Left ventricle myocardium inferior (tissue), 1 donor: ENCODE data around the gene TBC1D3B. TPM values are rescaled to one million over a fixed set of nuclear protein-coding genes. Genes with fewer than 3 reads are reported as not detected.
"Not testable (repeated sequence)": the region's sequence is repeated elsewhere in the genome, so short reads cannot be mapped to it uniquely, and the experiment has no call there.

Experiments
- DNase-seq: peaks from one replicate; pipeline ENCODE4 v3.0.0-alpha.2; 2020
- H3K27ac ChIP-seq: fragments of 200-600 bp; replicated peaks from 2 replicates; pipeline ENCODE4 v1.8.0; 2021
- H3K27me3 ChIP-seq: fragments of 200-600 bp; 2 replicates; pipeline ENCODE4 v1.8.0; 2021; ENCODE audit warnings: low read depth
- H3K36me3 ChIP-seq: fragments of 200-600 bp; 2 replicates; pipeline ENCODE4 v1.8.0; 2021
- H3K4me1 ChIP-seq: fragments of 200-600 bp; 2 replicates; pipeline ENCODE4 v1.8.0; 2021
- H3K4me3 ChIP-seq: fragments of 200-600 bp; 2 replicates; pipeline ENCODE4 v1.8.0; 2021; ENCODE audit warnings: mild to moderate bottlenecking, moderate library complexity
- H3K9me3 ChIP-seq: fragments of 200-600 bp; replicated peaks from 2 replicates; pipeline ENCODE4 v1.8.0; 2021
- intact Hi-C: fragments of 100-400 bp; cut with micrococcal nuclease; formaldehyde crosslinking; loops from one replicate; pipeline ENCODE4 v1.11.0; 2022
- total RNA-seq: library from RNA; stranded (reverse); fragmentation: NEBNext Ultra II Directional; extraction: Animal tissue kit (Norgen Biotek cat#: 25700); gene quantifications from one replicate; pipeline ENCODE4 v1.2.1, GENCODE V29; 2021
- TF ChIP-seq, protein P1 (sequence below): fragments of 200-600 bp; IDR thresholded peaks from 2 replicates; pipeline ENCODE4 v1.8.0; 2021; ENCODE audit warnings: antibody characterized with exemption, mild to moderate bottlenecking, borderline replicate concordance
- donor health status: DM: no; HTN: yes; CAD: no; lungs with severe emphysema.

Gene TBC1D3B
- total RNA-seq, 1 donor from 2014 or later = 3.4 TPM

GRCh38 chr17:36183001-36183971 is 6.8 kb upstream of the TBC1D3B start:
- intact Hi-C loops = no loop called here
- no peaks in the 10 kb centered on the region for H3K36me3 ChIP-seq
- TF ChIP-seq, protein P1, sequence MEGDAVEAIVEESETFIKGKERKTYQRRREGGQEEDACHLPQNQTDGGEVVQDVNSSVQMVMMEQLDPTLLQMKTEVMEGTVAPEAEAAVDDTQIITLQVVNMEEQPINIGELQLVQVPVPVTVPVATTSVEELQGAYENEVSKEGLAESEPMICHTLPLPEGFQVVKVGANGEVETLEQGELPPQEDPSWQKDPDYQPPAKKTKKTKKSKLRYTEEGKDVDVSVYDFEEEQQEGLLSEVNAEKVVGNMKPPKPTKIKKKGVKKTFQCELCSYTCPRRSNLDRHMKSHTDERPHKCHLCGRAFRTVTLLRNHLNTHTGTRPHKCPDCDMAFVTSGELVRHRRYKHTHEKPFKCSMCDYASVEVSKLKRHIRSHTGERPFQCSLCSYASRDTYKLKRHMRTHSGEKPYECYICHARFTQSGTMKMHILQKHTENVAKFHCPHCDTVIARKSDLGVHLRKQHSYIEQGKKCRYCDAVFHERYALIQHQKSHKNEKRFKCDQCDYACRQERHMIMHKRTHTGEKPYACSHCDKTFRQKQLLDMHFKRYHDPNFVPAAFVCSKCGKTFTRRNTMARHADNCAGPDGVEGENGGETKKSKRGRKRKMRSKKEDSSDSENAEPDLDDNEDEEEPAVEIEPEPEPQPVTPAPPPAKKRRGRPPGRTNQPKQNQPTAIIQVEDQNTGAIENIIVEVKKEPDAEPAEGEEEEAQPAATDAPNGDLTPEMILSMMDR = no peak
- H3K27ac ChIP-seq = peak overlapping the region; percentile 59
- no peaks in the 10 kb centered on the region for H3K9me3 ChIP-seq
- H3K27me3 ChIP-seq = peaks cover 22% of the 10 kb centered on the region
- DNase-seq = peak; percentile 66
- peaks cover 12% of the 10 kb centered on the region for H3K4me1 ChIP-seq
- H3K4me3 ChIP-seq = peak overlapping the region; percentile 77

GRCh38 chr17:36182176-36183000 is 6.0 kb upstream of the TBC1D3B start:
- Histone ChIP-seq H3K4me1 (peaks cover 12% of the 10 kb centered on the region), H3K4me3 (peak overlapping the region; percentile 77), H3K27me3 (peaks cover 22% of the 10 kb centered on the region), H3K9me3 (no peaks in the 10 kb centered on the region), H3K36me3 (no peaks in the 10 kb centered on the region), H3K27ac (peak overlapping the region; percentile 59)
- no peak for DNase-seq
- intact Hi-C loops = no loop called here
- TF ChIP-seq, protein P1 = no peak

DNA sequence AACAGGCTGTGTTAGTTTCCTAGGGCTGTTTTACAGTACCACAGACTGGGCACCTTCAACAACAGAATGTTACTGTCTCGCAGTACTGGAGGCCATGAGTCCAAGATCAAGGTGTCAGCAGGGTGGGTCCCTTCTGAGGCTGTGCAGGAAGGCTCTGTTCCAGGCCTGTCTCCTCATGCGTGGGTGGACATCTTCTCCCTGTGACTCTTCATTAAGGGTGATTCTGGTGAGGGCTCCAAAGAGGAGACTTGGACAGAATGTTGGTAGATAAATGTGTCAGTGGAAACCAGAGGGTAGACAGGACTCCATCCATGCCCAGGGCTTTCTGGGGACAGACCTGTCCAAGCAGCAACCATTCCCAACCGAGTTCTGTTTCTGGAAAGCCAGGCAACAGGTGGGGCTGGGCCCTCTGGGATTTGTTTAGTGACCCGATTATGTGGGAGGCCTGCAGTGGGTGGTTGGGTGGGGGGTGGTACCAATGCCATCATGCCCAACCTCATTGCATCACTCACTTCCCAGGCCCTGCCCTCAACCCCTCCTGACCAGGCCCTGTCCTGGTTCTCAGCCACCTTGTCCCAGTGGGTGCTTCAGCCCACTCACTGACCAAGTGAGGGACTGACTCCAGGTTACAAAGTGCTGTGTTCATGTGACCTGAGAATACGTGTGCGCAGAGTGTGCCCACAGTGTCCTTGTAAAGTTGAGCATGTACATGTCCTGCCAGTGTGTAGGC is 5.2 kb upstream of the TBC1D3B start:
- H3K36me3 ChIP-seq, H3K27ac ChIP-seq, intact Hi-C loops, H3K9me3 ChIP-seq, H3K4me3 ChIP-seq, DNase-seq: not testable (repeated sequence)
- Histone ChIP-seq H3K27me3 (peaks cover 22% of the 10 kb centered on the region), H3K4me1 (peaks cover 12% of the 10 kb centered on the region)

DNA sequence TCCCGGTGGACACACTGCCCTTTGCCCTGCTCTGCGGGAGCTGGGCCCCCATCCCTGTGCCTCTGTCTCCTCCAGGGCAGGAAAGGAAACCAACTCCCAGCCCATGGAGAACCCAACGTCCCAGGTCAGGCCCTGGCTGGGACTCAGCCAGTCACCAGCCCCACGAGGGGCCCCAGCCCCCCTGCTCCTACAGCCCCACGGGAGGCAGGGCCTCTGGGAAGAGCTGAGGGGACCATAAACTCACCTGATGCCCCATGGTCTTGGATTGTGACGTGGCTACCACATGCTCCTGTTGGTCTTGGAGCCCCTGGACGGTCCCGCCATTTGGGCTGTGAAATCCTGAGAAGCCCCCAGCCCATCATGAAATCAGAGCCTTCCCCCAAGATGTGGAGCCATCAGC is 7.6 kb downstream of the TBC1D3B start:
- intact Hi-C loops, DNase-seq, H3K9me3 ChIP-seq, H3K4me1 ChIP-seq, H3K27ac ChIP-seq, H3K27me3 ChIP-seq, H3K4me3 ChIP-seq, H3K36me3 ChIP-seq: not testable (repeated sequence)

- TF ChIP-seq, protein P1 = no peak
- no peak overlapping the region for H3K27ac ChIP-seq
- DNase-seq = no peak
- no peaks in the 10 kb centered on the region for H3K9me3 ChIP-seq
- no peak overlapping the region for H3K4me3 ChIP-seq
- H3K27me3 ChIP-seq = peaks cover 66% of the 10 kb centered on the region
- intact Hi-C loops = no loop called here
- no peaks in the 10 kb centered on the region for H3K36me3 ChIP-seq
- H3K4me1 ChIP-seq = no peaks in the 10 kb centered on the region
These were observed 22.4 kb downstream of the TBC1D3B start for GRCh38 chr17:36153895-36154610.

DNA sequence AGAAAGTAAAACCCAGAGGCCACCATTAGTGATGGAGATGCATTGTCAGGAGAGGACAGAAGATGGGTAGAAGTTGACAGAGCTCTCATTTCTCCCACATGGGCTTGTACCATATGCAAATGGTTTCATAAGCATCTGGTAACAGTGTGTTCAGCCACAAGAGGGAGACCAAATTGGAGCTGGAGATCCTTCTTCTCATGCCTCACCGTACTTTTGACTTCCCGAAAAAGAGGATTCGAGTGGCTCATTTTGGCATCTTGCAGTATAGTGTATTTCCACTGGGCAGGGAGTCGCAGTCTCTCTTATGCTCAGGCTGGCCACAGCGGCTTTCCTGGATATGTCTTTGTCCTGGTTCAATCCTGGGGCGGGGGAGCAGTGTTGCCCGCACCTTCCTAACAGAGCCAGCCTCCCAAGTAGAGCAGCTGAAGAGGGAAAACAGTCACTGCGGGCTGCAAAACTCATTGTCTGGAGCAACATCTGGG is 23.8 kb downstream of the TBC1D3B start:
- Histone ChIP-seq H3K27me3 (peaks cover 66% of the 10 kb centered on the region), H3K4me1 (no peaks in the 10 kb centered on the region), H3K36me3 (no peaks in the 10 kb centered on the region), H3K4me3 (no peak overlapping the region), H3K27ac (no peak overlapping the region), H3K9me3 (no peaks in the 10 kb centered on the region)
- intact Hi-C loops = no loop called here
- TF ChIP-seq, protein P1 = no peak
- DNase-seq = no peak
